NCI-H774 (cell line): ENCODE data around the gene GPD2.
"Not testable (repeated sequence)": the region's sequence is repeated elsewhere in the genome, so short reads cannot be mapped to it uniquely, and the experiment has no call there.

Experiments
- DNase-seq: peaks from one replicate; lab custom pipeline; 2025; lab: John Stamatoyannopoulos, UW

GPD2 gene

DNA sequence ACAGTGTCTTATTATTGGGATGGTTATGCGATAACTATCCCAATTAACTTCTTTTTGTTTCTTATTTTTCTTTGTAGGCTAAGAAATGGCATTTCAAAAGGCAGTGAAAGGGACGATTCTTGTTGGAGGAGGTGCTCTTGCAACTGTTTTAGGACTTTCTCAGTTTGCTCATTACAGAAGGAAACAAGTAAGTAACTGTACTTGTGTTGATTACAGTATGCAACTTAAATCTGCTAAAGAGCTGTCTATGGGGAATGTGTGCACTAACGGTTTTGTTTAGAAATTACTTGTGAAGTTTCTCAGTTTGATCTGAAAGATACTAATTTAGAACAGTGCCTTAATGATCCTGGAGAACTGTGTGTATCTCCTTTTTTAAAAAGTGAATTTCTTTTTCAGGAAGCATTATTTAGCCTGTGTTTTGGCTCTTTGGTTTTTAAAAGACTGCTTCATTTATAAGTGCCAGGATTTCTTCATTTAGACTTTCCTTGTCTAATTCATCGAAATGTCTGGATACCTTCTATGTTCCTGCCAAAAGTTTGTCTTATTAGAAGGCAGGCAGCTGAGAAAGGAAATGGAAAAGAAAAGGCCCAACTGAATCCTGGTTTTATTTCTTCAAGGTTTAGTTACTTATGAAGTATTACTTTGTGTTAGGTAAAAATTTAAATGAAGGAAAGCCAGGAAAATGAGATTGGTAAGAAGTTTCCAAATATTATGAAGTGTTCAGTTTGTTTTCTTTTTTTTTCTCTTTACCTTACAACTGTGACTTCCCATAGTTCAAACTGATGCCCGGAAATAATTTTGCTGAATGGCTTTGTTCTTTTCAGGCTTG is 40.1 kb downstream of the GPD2 start:
- no peak for DNase-seq

DNA sequence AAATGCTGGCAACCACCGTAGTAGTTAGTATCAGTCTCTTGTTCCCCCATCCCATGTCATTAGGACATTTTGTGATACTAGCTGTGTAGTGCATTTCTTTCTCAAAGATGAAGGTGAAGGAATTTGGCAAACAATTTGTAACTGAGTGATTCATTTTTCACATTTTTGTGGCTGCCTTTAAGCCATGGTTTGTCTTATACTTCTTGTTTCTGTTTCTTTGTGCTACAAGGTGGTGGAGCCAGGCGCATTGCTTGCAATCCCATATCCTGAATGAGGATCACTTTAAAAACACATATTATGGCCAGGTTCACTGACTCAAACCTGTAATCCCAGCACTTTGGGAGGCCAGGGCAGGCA is 40.6 kb downstream of the GPD2 start:
- no peak for DNase-seq

- DNase-seq, result no peak
Measured at GRCh38 chr2:156480376-156480775, 44.2 kb downstream of the GPD2 start.

GRCh38 chr2:156481312-156481711 is 45.1 kb downstream of the GPD2 start:
- DNase-seq, result no peak

- DNase-seq, result no peak
Measured at GRCh38 chr2:156483741-156484173, 47.6 kb downstream of the GPD2 start.

GRCh38 chr2:156486147-156486546 is 50.0 kb downstream of the GPD2 start:
- no peak for DNase-seq

DNA sequence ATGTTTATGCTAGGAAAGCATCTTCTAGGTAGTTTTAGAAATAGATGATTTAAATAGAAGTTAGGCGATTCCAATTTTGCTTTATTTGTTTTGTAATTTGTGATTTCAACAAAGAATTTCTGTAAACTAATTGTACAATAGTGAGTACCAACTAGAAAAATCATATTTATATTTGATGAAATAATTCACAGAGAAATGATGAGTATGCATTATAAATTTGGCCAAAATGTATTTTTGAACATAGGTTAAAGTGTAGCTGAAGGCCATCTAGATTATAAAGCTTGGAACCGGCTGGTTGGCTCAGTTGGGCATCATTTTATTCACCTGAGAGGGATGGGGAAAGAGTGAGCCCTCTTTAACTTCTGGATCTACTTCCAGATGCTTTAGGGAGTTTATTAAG is 50.4 kb downstream of the GPD2 start:
- no peak for DNase-seq

DNA sequence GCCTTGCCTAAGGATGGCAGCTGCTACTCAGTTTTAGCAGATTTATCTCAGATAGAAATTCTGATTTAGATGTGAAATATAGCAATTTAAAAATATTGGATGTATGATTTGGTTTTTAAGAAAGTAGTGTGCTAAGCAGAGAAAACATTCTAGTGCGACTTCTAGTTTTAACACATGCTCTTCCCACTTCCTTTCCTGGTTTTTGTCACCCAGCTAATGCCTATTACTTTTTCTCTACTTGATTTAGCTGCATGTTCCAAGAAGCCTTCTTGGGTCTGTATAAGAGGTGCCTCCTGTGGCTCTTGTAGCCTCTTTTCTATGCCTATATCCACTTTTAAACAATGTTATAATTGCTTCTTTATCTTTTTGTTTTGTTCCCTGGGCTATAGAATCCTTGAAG is 53.0 kb downstream of the GPD2 start:
- DNase-seq, result no peak

- DNase-seq, result no peak
Measured at GRCh38 chr2:156489750-156490465, 53.7 kb downstream of the GPD2 start.

GRCh38 chr2:156490466-156490840 is 54.3 kb downstream of the GPD2 start:
- no peak for DNase-seq

DNA sequence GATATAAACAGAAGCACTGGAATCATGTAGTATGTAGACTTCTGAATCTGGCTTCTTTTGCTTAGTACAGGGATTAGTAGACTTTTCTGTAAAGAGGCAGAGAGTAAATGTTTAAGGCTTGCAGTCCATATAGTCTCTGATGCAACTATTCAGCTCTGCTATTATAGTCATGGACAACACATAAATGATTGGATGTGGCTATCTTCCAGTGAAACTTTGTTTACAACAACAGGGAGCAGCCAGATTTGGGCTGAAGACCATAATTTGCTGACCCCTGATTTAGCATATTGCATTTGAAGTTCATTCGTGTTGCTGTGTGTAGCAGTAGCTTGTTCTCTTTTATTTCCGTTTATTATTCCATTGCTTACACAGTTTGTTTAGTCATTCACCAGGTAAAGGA is 55.0 kb downstream of the GPD2 start:
- no peak for DNase-seq

DNA sequence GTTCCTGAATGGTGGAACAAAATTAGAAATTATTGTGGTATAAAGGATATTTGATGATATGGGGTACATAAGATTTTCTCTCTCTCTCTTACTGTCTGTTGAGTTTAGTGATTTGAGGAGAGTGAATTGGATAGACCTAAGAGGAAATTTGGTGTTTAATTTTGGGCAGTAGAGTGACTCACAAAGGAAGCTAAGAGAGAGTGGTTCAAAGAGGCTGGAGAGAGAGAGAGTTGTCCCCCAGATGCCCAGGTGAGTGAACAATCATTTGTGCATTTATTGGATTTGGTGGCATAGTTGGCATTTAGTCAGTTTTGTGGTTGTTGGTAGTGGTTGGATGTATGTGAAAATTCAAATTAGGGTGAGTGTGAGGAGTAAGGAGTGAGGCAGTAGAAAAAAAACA is 56.8 kb downstream of the GPD2 start:
- no peak for DNase-seq

GRCh38 chr2:156495998-156496397 is 59.8 kb downstream of the GPD2 start:
- not testable (repeated sequence) for DNase-seq

GRCh38 chr2:156505696-156506095 is 69.5 kb downstream of the GPD2 start:
- DNase-seq, result no peak

DNA sequence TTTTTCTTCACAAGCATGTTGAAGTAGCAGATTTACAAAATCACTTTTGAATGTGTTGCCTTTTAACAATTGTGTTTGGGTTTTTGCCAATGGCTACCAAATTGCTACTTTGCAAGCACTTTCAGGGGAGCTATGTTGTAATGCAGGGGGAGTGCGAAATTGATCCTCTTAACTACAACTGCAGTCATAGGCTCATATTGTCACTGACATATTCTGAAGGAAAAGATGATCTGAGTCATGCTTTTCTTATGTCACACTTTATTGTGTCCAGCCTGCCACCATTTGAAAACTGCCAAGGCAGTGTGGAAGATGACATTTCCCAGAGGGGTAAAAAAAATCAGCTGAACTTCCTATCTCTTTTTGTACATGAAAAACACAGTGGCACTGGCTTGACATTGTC is 74.9 kb downstream of the GPD2 start:
- no peak for DNase-seq

- no peak for DNase-seq
Measured at GRCh38 chr2:156511803-156512202, 75.6 kb downstream of the GPD2 start.

GRCh38 chr2:156512451-156512850 is 76.3 kb downstream of the GPD2 start:
- no peak for DNase-seq

GRCh38 chr2:156513219-156513618 is 77.0 kb downstream of the GPD2 start:
- DNase-seq, result no peak

DNA sequence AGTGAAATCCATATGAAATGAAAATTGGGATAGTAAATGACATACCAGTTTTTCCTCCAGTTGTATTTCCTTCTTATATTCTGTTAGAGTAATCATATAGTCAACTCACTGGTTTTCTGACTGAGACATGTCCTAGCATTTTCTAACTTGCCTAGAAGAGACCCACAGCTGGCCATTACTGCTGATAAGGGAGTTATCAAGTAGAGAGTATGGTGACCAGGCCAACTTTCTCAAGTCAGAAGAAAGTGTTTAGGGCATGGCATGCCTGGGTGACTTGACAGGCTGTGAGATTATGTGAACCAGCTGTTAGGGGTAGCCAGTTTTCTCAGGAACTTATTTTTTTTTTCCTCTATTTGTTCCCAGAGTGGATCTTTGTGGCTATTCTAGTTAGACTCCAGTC is 81.2 kb downstream of the GPD2 start:
- DNase-seq, result no peak

GRCh38 chr2:156518138-156518537 is 82.0 kb downstream of the GPD2 start:
- DNase-seq, result no peak

GRCh38 chr2:156522864-156523440 is 86.8 kb downstream of the GPD2 start:
- DNase-seq, result no peak

- no peak for DNase-seq
Measured at GRCh38 chr2:156526950-156527636, 90.9 kb downstream of the GPD2 start.

DNA sequence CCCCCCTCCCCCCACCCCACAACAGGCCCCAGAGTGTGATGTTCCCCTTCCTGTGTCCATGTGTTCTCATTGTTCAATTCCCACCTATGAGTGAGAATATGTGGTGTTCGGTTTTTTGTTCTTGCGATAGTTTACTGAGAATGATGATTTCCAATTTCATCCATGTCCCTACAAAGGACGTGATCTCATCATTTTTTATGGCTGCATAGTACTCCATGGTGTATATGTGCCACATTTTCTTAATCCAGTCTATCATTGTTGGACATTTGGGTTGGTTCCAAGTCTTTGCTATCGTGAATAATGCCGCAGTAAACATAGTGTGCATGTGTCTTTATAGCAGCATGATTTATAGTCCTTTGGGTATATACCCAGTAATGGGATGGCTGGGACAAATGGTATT is 92.4 kb downstream of the GPD2 start:
- DNase-seq, result not testable (repeated sequence)
